Measurements from ENCODE around the gene SLC22A14. TPM values are rescaled to one million over a fixed set of nuclear protein-coding genes. Genes with fewer than 3 reads are reported as not detected.

Gene SLC22A14
- total and polyA plus RNA-seq, 2 donors (not counting 3 experiments of a cell fraction or from before 2014, with no cell fraction given), result not detected

- no peak for FAIRE-seq
- Histone ChIP-seq H2AFZ (ENCODE audit: low read depth, low read length) (no peak overlapping the region), H3K36me3 (ENCODE audit: control insufficient read depth in 2 of 2, extremely low read depth in 1 of 2, insufficient read depth in 2 of 2, low read length in 2 of 2) (no peaks in the 10 kb centered on the region), H3K4me1 (ENCODE audit: control insufficient read depth, extremely low read depth, insufficient read depth, low read length) (no peaks in the 10 kb centered on the region), H3K27me3 (ENCODE audit: control insufficient read depth in 2 of 2, insufficient read depth in 2 of 2, low read length in 2 of 2) (no peaks in the 10 kb centered on the region), H3K4me3 (replicated peaks in 1 of 3; ENCODE audit: insufficient read depth in 1 of 3, low read depth in 1 of 3, low read length in 3 of 3) (no peak overlapping the region), H3K4me2 (ENCODE audit: insufficient read depth, low read length) (no peak overlapping the region), H3K9me3 (replicated peaks; ENCODE audit: control insufficient read depth, insufficient read depth, low read length) (no peaks in the 10 kb centered on the region), H3K9ac (replicated peaks; ENCODE audit: extremely low read depth, insufficient read depth, low read length) (no peak overlapping the region), H3K79me2 (ENCODE audit: control insufficient read depth, insufficient read depth, low read length) (no peaks in the 10 kb centered on the region), H3K27ac (ENCODE audit: insufficient read depth, low read depth, low read length) (no peak overlapping the region), H4K20me1 (replicated peaks; ENCODE audit: control insufficient read depth, extremely low read depth, insufficient read depth, low read length) (no peaks in the 10 kb centered on the region), H3K9me1 (replicated peaks; ENCODE audit: control insufficient read depth, extremely low read depth, insufficient read depth, low read length) (no peaks in the 10 kb centered on the region)
- ChIA-PET CTCF (no interaction called here), POLR2A (no interaction called here)
- dilution Hi-C loops (cut with MboI; ENCODE audit: extremely low pct_ligation_motif_present, low sequenced_read_pairs) (no loop called here), intact Hi-C loops (cut with micrococcal nuclease) (no loop called here)
- no peak for DNase-seq (ENCODE audit: low read depth, low spot score)
- no peak for TF ChIP-seq POLR2AphosphoS5 (IDR thresholded peaks at IDR 0.05; ENCODE audit: insufficient read depth, low read depth, low read length)
- no peak for TF ChIP-seq EZH2 (IDR thresholded peaks at IDR 0.05; ENCODE audit: borderline replicate concordance, low read depth, low read length, severe bottlenecking)
- no peak for TF ChIP-seq MAX (IDR thresholded peaks at IDR 0.05; ENCODE audit: insufficient read depth, insufficient read length)
- TF ChIP-seq MYC (IDR thresholded peaks at IDR 0.05; ENCODE audit: low read depth, low read length), result no peak
- no peak for TF ChIP-seq GATA2 (IDR thresholded peaks at IDR 0.05; ENCODE audit: insufficient read depth, insufficient read length, low read depth, low read length)
- TF ChIP-seq JUN (IDR thresholded peaks at IDR 0.05; ENCODE audit: borderline replicate concordance, insufficient read depth, insufficient read length, low read depth), result no peak
- TF ChIP-seq CTCF (IDR thresholded peaks at IDR 0.05; ENCODE audit: extremely low read depth in 1 of 2, insufficient read depth in 1 of 2, low read depth in 1 of 2, low read length in 2 of 2), result no peak
- no peak for TF ChIP-seq POLR2A (IDR thresholded peaks at IDR 0.05; ENCODE audit: low read depth, low read length)
- TF ChIP-seq FOS (IDR thresholded peaks at IDR 0.05; ENCODE audit: borderline replicate concordance, insufficient read depth, low read length), result no peak
- no TSS peak for BruUV-seq (replicated peaks)
Observed at GRCh38 chr3:38314112-38314763, 32.1 kb downstream of the SLC22A14 start.

Data from endothelial cell of umbilical vein (primary cell).